Gastrocnemius medialis (tissue), 4 donors: ENCODE measurements around the gene CPPED1. TPM values are rescaled to one million over a fixed set of nuclear protein-coding genes. Genes with fewer than 3 reads are reported as not detected.

ENCODE experiments used
- ATAC-seq, 2 donors: fragments of 150-250 bp; one replicate each; pipeline ENCODE4 v1.9.1; 2016
- DNase-seq, 2 donors: peaks; one replicate each; pipeline ENCODE4 v3.0.0-alpha.2; 2019
- H3K27ac ChIP-seq, 4 donors: fragments of 200-600 bp; sonication (generic); 1 replicate in 1 of 4; 2 replicates in 3 of 4; pipeline ENCODE4 v1.5.1; 2016 to 2018; ENCODE audit warnings: mild to moderate bottlenecking in 2 of 4, moderate library complexity in 1 of 4
- H3K27me3 ChIP-seq, 3 donors: fragments of 200-600 bp; sonication (generic) in 2 of 3; 1 replicate in 1 of 3; 2 replicates in 2 of 3; pipeline versions ENCODE4 v1.5.1 to v1.6.0; 2016 to 2019; ENCODE audit warnings: mild to moderate bottlenecking in 1 of 3, moderate library complexity in 1 of 3
- H3K36me3 ChIP-seq, 2 donors: fragments of 200-600 bp; sonication (generic) in 1 of 2; one replicate each; pipeline ENCODE4 v1.5.1; 2017 to 2018
- H3K4me1 ChIP-seq, 2 donors: fragments of 200-600 bp; sonication (generic) in 1 of 2; one replicate each; pipeline ENCODE4 v1.5.1; 2016 to 2017; ENCODE audit warnings: mild to moderate bottlenecking in 2 of 2
- H3K4me3 ChIP-seq, 4 donors: fragments of 200-600 bp; sonication (generic) in 3 of 4; 1 replicate in 1 of 4; 2 replicates in 3 of 4; pipeline ENCODE4 v1.5.1; 2016 to 2019; ENCODE audit warnings: mild to moderate bottlenecking in 2 of 4
- H3K9me3 ChIP-seq, 3 donors: fragments of 200-600 bp; sonication (generic) in 2 of 3; 1 replicate in 1 of 3; 2 replicates in 2 of 3; pipeline ENCODE4 v1.5.1; 2016 to 2019
- CTCF ChIP-seq, 5 experiments: fragments of 450-650 bp in 3 of 5; fragments of 200-600 bp in 2 of 5; sonication (generic) in 2 of 5; IDR thresholded peaks in 4 of 5; conservative IDR thresholded peaks in 1 of 5; 1 replicate in 4 of 5; 2 replicates in 1 of 5; pipeline ENCODE4 v1.5.1; 2016 to 2019; ENCODE audit warnings: antibody characterized with exemption in 5 of 5, mild to moderate bottlenecking in 3 of 5, moderate library complexity in 3 of 5
- POLR2A ChIP-seq, 2 donors: fragments of 450-650 bp; IDR thresholded peaks; one replicate each; pipeline ENCODE4 v1.6.1; 2017; ENCODE audit warnings: antibody characterized with exemption in 2 of 2, mild to moderate bottlenecking in 2 of 2, moderate library complexity in 2 of 2
- in situ Hi-C, 4 donors: fragments of 200-750 bp; cut with MboI; loops; one replicate each; pipeline versions ENCODE4 v1.15.0 to v1.8.0; 2017; ENCODE audit warnings: low sequenced_read_pairs in 4 of 4
- intact Hi-C: fragments of 100-400 bp; cut with DNase I; formaldehyde crosslinking; loops from one replicate; pipeline ENCODE4 v1.15.1; 2023; ENCODE audit warnings: low total_unique reads
- total RNA-seq, 4 donors: library from RNA; depleted of rRNA; stranded (reverse); fragments of >200 nt; gene quantifications; one replicate each; pipeline versions ENCODE4 v1.1.0 to v1.2.3, GENCODE V29; 2016

Gene CPPED1
- total RNA-seq, 4 donors from 2014 or later = 2.8 to 8.7 (median 6.6) TPM

DNA sequence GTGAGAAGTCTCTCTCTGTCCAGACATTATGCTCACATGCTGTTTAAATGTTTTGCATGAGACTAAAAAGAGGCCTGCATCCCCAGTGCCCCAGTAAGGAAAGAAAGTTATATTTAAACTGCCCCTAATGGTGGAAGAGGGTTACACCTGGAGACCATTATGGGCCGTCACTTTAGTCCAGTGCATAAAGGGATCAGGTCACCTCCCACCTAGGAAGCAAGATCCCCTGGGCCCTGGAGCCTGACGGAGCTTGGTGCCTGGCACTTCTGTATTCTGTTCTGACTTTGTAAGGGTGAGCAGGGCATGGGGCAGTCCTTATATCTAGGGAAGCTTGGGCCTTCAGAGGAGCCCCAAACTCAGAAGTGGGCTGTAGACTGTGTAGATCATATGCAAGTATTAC, 67.9 kb downstream of the CPPED1 start:
- Histone ChIP-seq H3K36me3 (no peaks in the 10 kb centered on the region), H3K9me3 (peaks cover 0 to 5% (median 0%) of the 10 kb centered on the region in 3 donors), H3K4me3 (no peak overlapping the region), H3K27me3 (no peaks in the 10 kb centered on the region), H3K4me1 (no peaks in the 10 kb centered on the region), H3K27ac (no peak overlapping the region)
- no peak for TF ChIP-seq CTCF (IDR thresholded peaks at IDR 0.05 in 4 of 5, conservative IDR thresholded peaks at IDR 0.05 in 1 of 5)
- no peak for TF ChIP-seq POLR2A (IDR thresholded peaks at IDR 0.05)
- in situ Hi-C loops (no loop called here), intact Hi-C loops (no loop called here)
- ATAC-seq = no peak
- no peak for DNase-seq

DNA sequence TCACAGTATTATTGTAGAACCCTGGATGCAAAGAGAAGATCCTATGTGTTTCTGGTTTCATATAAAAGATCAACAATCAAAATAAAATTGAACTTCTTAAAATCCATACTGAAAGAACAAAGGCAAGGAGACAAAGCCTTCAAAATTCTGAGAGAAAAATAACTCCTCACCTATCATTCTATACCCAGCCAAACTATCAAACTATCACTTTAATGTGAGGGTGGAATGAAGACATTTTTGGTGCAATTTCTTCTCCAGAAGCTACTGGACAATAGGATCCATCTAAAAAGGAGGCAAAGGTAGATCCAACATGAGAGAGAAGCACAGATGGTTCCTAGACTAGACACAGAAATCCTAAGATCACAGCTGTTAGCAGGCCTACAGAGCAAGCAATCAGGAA, 71.1 kb downstream of the CPPED1 start:
- peaks cover 0 to 5% (median 0%) of the 10 kb centered on the region in 3 donors for H3K9me3 ChIP-seq
- DNase-seq (no peak), ATAC-seq (no peak)
- no peaks in the 10 kb centered on the region for H3K27me3 ChIP-seq
- H3K4me1 ChIP-seq = no peaks in the 10 kb centered on the region
- no peak overlapping the region for H3K4me3 ChIP-seq
- intact Hi-C loops (no loop called here), in situ Hi-C loops (no loop called here)
- TF ChIP-seq POLR2A (IDR thresholded peaks at IDR 0.05) (no peak), CTCF (IDR thresholded peaks at IDR 0.05 in 4 of 5, conservative IDR thresholded peaks at IDR 0.05 in 1 of 5) (no peak)
- no peaks in the 10 kb centered on the region for H3K36me3 ChIP-seq
- H3K27ac ChIP-seq = no peak overlapping the region

GRCh38 chr16:12729448-12729847, 74.2 kb downstream of the CPPED1 start:
- Histone ChIP-seq H3K27me3 (no peaks in the 10 kb centered on the region), H3K9me3 (peaks cover 0 to 5% (median 0%) of the 10 kb centered on the region in 3 donors), H3K4me3 (no peak overlapping the region), H3K4me1 (no peaks in the 10 kb centered on the region), H3K27ac (no peak overlapping the region), H3K36me3 (no peaks in the 10 kb centered on the region)
- TF ChIP-seq POLR2A (IDR thresholded peaks at IDR 0.05) = no peak
- in situ Hi-C loops = no loop called here
- DNase-seq (no peak), ATAC-seq (no peak)
- intact Hi-C loops = no loop called here

GRCh38 chr16:12728469-12728868, 75.2 kb downstream of the CPPED1 start:
- Histone ChIP-seq H3K27me3 (no peaks in the 10 kb centered on the region), H3K27ac (no peak overlapping the region), H3K4me3 (no peak overlapping the region), H3K36me3 (no peaks in the 10 kb centered on the region), H3K9me3 (peaks cover 0 to 5% (median 0%) of the 10 kb centered on the region in 3 donors), H3K4me1 (no peaks in the 10 kb centered on the region)
- ATAC-seq = no peak
- no peak for TF ChIP-seq POLR2A (IDR thresholded peaks at IDR 0.05)
- TF ChIP-seq CTCF (IDR thresholded peaks at IDR 0.05 in 4 of 5, conservative IDR thresholded peaks at IDR 0.05 in 1 of 5) = no peak
- no peak for DNase-seq
- in situ Hi-C loops = no loop called here
- intact Hi-C loops = no loop called here

- H3K4me3 ChIP-seq = no peak overlapping the region
- in situ Hi-C loops = no loop called here
- no peaks in the 10 kb centered on the region for H3K9me3 ChIP-seq
- no peak for ATAC-seq
- no peaks in the 10 kb centered on the region for H3K36me3 ChIP-seq
- DNase-seq = no peak
- H3K27me3 ChIP-seq = no peaks in the 10 kb centered on the region
- TF ChIP-seq CTCF (IDR thresholded peaks at IDR 0.05 in 4 of 5, conservative IDR thresholded peaks at IDR 0.05 in 1 of 5) (no peak), POLR2A (IDR thresholded peaks at IDR 0.05) (no peak)
- H3K27ac ChIP-seq = no peak overlapping the region
- intact Hi-C loops = no loop called here
- H3K4me1 ChIP-seq = no peaks in the 10 kb centered on the region
Measured at GRCh38 chr16:12724226-12724625, 79.5 kb downstream of the CPPED1 start.
